ENCODE data around the gene KRTAP10-11. TPM values are rescaled to one million over a fixed set of nuclear protein-coding genes. Genes with fewer than 3 reads are reported as not detected.
"Not testable (repeated sequence)": the region's sequence is repeated elsewhere in the genome, so short reads cannot be mapped to it uniquely, and the experiment has no call there.

The KRTAP10-11 gene
- total RNA-seq, 2 experiments from 2014 or later, result not detected

- H3K4me1 Mint-ChIP-seq (ENCODE audit: low read depth), result peaks cover 15% of the 10 kb centered on the region
- peaks cover 9% of the 10 kb centered on the region for H3K27me3 Mint-ChIP-seq (ENCODE audit: low read depth)
- H3K9me3 Mint-ChIP-seq (ENCODE audit: insufficient read depth), result peaks cover 44% of the 10 kb centered on the region
- no peak for ATAC-seq
- CTCF ChIA-PET, result no interaction called here
- POLR2A ChIA-PET, result interaction anchor here (0.7 kb wide), 1 partner anchor 10 kb away, joined by 3 read pairs; no protein-coding TSS in a partner anchor
- H3K36me3 Mint-ChIP-seq (ENCODE audit: low read depth), result peaks cover 23% of the 10 kb centered on the region
- no peak overlapping the region for H3K4me3 Mint-ChIP-seq
- no peak for DNase-seq
- peak overlapping the region; percentile 23 for H3K27ac Mint-ChIP-seq
These were observed 15.8 kb upstream of the KRTAP10-11 start for GRCh38 chr21:44630440-44630839.

DNA sequence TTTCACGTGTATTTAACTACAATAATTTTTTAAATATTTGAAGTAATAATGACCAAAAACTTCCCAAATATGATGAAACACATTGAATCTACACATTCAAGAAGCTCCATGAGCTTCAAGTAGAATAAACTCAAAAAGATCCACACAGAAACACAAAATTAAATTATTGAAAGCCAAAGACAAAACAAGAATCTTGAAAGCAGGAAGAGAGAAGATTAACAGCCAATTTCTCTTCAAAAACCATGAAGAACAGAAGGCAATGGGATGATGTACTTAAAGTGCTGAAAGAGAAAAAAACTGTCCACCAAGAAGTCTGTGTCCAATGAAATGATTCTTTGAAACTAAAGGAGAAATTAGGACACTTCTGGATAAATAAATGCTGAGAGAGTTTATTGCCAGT, 14.1 kb upstream of the KRTAP10-11 start:
- H3K9me3 Mint-ChIP-seq (ENCODE audit: insufficient read depth), result peaks cover 44% of the 10 kb centered on the region

GRCh38 chr21:44636209-44637017, 9.8 kb upstream of the KRTAP10-11 start:
- Mint-ChIP-seq H3K27ac (no peak overlapping the region), H3K27me3 (ENCODE audit: low read depth) (peaks cover 12% of the 10 kb centered on the region), H3K4me3 (no peak overlapping the region), H3K9me3 (ENCODE audit: insufficient read depth) (peaks cover 45% of the 10 kb centered on the region), H3K36me3 (ENCODE audit: low read depth) (peaks cover 8% of the 10 kb centered on the region), H3K4me1 (ENCODE audit: low read depth) (no peaks in the 10 kb centered on the region)
- ChIA-PET POLR2A (no interaction called here), CTCF (no interaction called here)
- DNase-seq (no peak), ATAC-seq (no peak)

More for the DNA sequence above, 14.1 kb upstream of the KRTAP10-11 start:
- ATAC-seq (no peak), DNase-seq (no peak)
- H3K27ac Mint-ChIP-seq, result no peak overlapping the region
- peaks cover 23% of the 10 kb centered on the region for H3K36me3 Mint-ChIP-seq (ENCODE audit: low read depth)
- POLR2A ChIA-PET, result no interaction called here
- peaks cover 14% of the 10 kb centered on the region for H3K4me1 Mint-ChIP-seq (ENCODE audit: low read depth)
- H3K27me3 Mint-ChIP-seq (ENCODE audit: low read depth), result peaks cover 9% of the 10 kb centered on the region
- no peak overlapping the region for H3K4me3 Mint-ChIP-seq
- CTCF ChIA-PET, result no interaction called here

DNA sequence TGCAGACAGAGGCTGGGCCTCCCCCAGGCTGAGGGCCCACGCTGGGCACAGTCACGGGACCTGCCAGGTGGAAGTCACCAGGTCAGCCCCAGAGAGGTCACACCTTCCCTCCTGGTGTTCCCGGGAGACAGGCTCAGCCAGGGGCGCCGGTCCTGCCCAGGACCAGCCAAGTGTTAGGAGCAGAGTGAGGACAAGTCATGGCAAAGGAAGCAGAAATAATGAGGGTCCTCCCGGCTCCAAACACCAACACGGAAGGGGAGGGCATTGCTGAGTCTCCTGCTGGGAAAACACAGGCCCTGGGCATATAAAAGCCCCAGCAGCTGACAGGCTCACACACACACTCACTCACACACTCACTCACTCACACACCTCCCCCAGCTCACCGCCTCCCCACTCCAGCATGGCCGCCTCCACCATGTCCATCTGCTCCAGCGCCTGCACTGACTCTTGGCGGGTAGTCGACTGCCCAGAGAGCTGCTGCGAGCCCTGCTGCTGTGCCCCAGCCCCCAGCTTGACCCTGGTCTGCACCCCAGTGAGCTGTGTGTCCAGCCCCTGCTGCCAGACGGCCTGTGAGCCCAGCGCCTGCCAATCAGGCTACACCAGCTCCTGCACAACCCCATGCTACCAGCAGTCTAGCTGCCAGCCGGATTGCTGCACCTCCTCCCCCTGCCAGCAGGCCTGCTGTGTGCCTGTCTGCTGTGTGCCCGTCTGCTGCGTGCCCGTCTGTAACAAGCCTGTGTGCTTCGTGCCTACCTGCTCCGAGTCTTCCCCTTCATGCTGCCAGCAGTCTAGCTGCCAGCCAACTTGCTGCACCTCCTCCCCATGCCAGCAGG, 9.0 kb upstream of the KRTAP10-11 start, which contains the start of gene KRTAP10-10:
KRTAP10-10 (plus strand) TSS at position 339 of the 833 bp plus-strand sequence; CDS start at position 401, 62 bp downstream.
- Mint-ChIP-seq H3K4me1 (ENCODE audit: low read depth) (no peaks in the 10 kb centered on the region), H3K27me3 (ENCODE audit: low read depth) (peaks cover 15% of the 10 kb centered on the region), H3K27ac (no peak within 1 kb of the TSS), H3K9me3 (ENCODE audit: insufficient read depth) (peaks cover 44% of the 10 kb centered on the region), H3K36me3 (ENCODE audit: low read depth) (peaks cover 4% of the 10 kb centered on the region), H3K4me3 (no peak within 1 kb of the TSS)
- DNase-seq (no peak), ATAC-seq (no peak)
- ChIA-PET CTCF (no interaction called here), POLR2A (no interaction called here)

GRCh38 chr21:44637851-44638348, 8.3 kb upstream of the KRTAP10-11 start:
- ATAC-seq; CTCF ChIA-PET; H3K36me3 Mint-ChIP-seq (ENCODE audit: low read depth); DNase-seq; H3K27ac Mint-ChIP-seq; H3K4me3 Mint-ChIP-seq; H3K4me1 Mint-ChIP-seq (ENCODE audit: low read depth); POLR2A ChIA-PET: not testable (repeated sequence)
- Mint-ChIP-seq H3K27me3 (ENCODE audit: low read depth) (peaks cover 15% of the 10 kb centered on the region), H3K9me3 (ENCODE audit: insufficient read depth) (peaks cover 45% of the 10 kb centered on the region)

- peak; percentile 13 for DNase-seq
- Mint-ChIP-seq H3K27me3 (ENCODE audit: low read depth) (peaks cover 13% of the 10 kb centered on the region), H3K9me3 (ENCODE audit: insufficient read depth) (peaks cover 45% of the 10 kb centered on the region)
- H3K4me3 Mint-ChIP-seq; CTCF ChIA-PET; H3K27ac Mint-ChIP-seq; H3K36me3 Mint-ChIP-seq (ENCODE audit: low read depth); ATAC-seq; H3K4me1 Mint-ChIP-seq (ENCODE audit: low read depth): not testable (repeated sequence)
- POLR2A ChIA-PET, result interaction anchor here (0.6 kb wide), 1 partner anchor 48 kb away, joined by 3 read pairs; no protein-coding TSS in a partner anchor
These were observed 7.5 kb upstream of the KRTAP10-11 start for GRCh38 chr21:44638506-44639330.

- peaks cover 2% of the 10 kb centered on the region for H3K36me3 Mint-ChIP-seq (ENCODE audit: low read depth)
- H3K27ac Mint-ChIP-seq, result no peak overlapping the region
- H3K4me3 Mint-ChIP-seq, result no peak overlapping the region
- POLR2A ChIA-PET, result interaction anchor here (0.6 kb wide), 1 partner anchor 48 kb away, joined by 3 read pairs; no protein-coding TSS in a partner anchor
- peaks cover 11% of the 10 kb centered on the region for H3K27me3 Mint-ChIP-seq (ENCODE audit: low read depth)
- H3K9me3 Mint-ChIP-seq (ENCODE audit: insufficient read depth), result peaks cover 44% of the 10 kb centered on the region
- CTCF ChIA-PET, result no interaction called here
- DNase-seq (no peak), ATAC-seq (no peak)
- no peaks in the 10 kb centered on the region for H3K4me1 Mint-ChIP-seq (ENCODE audit: low read depth)
These were observed 6.9 kb upstream of the KRTAP10-11 start for GRCh38 chr21:44639331-44639655.

DNA sequence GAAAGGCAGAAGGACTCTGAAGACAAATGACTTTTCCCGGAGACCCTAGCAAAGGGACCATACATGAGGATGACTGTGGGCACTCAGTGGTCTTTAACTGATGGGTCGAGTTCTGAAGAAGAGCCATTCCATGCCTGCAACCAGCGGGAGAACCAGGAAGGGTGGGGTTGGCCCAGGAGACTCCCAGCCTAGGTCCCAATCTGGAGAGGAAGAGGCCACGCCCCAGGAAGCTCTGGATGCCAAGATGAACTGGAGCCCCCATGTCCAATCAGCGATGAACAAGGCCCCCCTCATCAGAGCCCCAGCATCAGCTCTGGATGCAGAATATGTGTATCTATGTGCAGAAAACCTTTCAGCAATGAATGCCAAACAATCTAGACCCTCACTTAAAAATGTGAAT, 5.5 kb upstream of the KRTAP10-11 start:
- ATAC-seq, result no peak

DNA sequence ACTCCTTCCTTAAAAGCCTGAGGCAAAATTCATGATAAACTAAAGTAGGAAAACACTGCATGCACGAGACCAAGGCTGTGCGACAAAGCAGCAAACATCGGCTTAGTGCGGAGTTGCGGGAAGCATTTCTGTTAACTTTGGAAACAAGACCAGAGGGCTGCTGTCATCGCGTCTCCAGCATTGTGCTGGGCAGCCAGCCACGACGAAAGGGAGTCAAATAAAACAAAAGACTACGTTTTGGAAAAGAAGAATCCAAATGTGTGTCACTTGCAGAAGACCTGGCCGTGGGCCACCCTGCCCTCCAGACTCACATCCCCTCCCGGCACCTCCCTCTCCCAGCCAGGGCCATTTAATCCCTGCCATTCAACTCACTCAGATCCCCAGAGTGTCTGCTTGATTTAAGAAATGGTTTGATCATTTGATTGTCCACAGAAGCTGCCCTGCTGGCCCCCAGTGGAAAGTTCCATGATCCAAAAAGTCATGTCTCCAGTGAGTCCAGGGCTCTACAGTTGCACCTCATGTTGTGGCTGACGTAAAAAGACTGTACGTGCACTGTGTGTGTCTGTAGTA, 2.4 kb upstream of the KRTAP10-11 start:
- Mint-ChIP-seq H3K27me3 (ENCODE audit: low read depth) (peaks cover 5% of the 10 kb centered on the region), H3K4me3 (no peak overlapping the region), H3K4me1 (ENCODE audit: low read depth) (no peaks in the 10 kb centered on the region), H3K9me3 (ENCODE audit: insufficient read depth) (peaks cover 50% of the 10 kb centered on the region), H3K27ac (no peak overlapping the region), H3K36me3 (ENCODE audit: low read depth) (peaks cover 10% of the 10 kb centered on the region)
- POLR2A ChIA-PET, result no interaction called here
- ATAC-seq (no peak), DNase-seq (peak; percentile 13)
- CTCF ChIA-PET, result no interaction called here

More for the DNA sequence above, 5.5 kb upstream of the KRTAP10-11 start:
- peaks cover 8% of the 10 kb centered on the region for H3K36me3 Mint-ChIP-seq (ENCODE audit: low read depth)
- H3K4me3 Mint-ChIP-seq, result no peak overlapping the region
- H3K27me3 Mint-ChIP-seq (ENCODE audit: low read depth), result peaks cover 5% of the 10 kb centered on the region
- CTCF ChIA-PET, result no interaction called here
- peaks cover 50% of the 10 kb centered on the region for H3K9me3 Mint-ChIP-seq (ENCODE audit: insufficient read depth)
- no peak overlapping the region for H3K27ac Mint-ChIP-seq
- no peaks in the 10 kb centered on the region for H3K4me1 Mint-ChIP-seq (ENCODE audit: low read depth)
- DNase-seq, result peak; percentile 7
- POLR2A ChIA-PET, result interaction anchor here (0.6 kb wide), 1 partner anchor 10 kb away, joined by 3 read pairs; no protein-coding TSS in a partner anchor

DNA sequence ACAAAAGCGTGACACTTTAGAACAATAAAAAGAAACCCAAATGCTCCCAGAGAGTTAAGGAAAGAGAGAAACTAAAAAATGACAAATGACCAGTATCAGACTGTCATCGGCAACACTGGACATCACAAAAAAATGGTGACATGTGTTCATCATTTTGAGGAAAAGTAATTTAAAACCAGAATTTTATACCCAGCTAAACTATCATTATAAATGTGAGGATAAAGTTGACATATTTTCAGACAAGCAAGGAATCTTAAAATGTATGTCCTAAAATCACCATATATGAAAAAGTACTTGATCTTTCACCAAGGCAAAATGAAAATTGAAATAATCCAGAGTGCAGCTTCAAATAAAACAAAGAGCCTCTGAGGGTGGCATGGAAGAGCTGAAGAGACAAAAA, 1.3 kb upstream of the KRTAP10-11 start:
- no peak for DNase-seq
- ATAC-seq, result no peak
- Mint-ChIP-seq H3K9me3 (ENCODE audit: insufficient read depth) (peaks cover 48% of the 10 kb centered on the region), H3K4me3 (no peak overlapping the region), H3K27me3 (ENCODE audit: low read depth) (peaks cover 5% of the 10 kb centered on the region), H3K36me3 (ENCODE audit: low read depth) (peaks cover 10% of the 10 kb centered on the region), H3K27ac (no peak overlapping the region), H3K4me1 (ENCODE audit: low read depth) (no peaks in the 10 kb centered on the region)
- POLR2A ChIA-PET, result no interaction called here
- CTCF ChIA-PET, result interaction anchor here (1.4 kb wide), 1 partner anchor 10 kb away, joined by 4 read pairs; the partner anchor contains the start of gene KRTAP12-4

DNA sequence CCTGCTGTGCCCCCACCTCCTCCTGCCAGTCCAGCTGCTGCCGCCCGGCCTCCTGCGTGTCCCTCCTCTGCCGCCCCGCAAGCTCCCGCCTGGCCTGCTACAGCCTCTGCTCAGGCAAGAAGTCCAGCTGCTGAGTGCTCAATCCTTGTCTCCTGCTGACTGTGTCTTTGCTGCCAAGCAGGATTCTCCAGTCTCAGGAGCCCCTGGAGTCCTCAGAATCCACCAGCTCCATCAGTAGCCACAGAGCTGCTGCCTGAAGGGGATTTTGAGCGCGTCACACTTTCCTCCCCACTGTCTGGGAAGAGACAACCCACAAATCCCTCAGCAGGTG, 973 bp downstream of the KRTAP10-11 start:
- peaks cover 4% of the 10 kb centered on the region for H3K4me1 Mint-ChIP-seq (ENCODE audit: low read depth)
- H3K27ac Mint-ChIP-seq, result peak overlapping the region; percentile 60
- peak; percentile 16 for DNase-seq
- no peak for ATAC-seq
- H3K27me3 Mint-ChIP-seq (ENCODE audit: low read depth), result no peaks in the 10 kb centered on the region
- CTCF ChIA-PET, result interaction anchor here (1.1 kb wide), 1 partner anchor 11 kb away, joined by 3 read pairs; no protein-coding TSS in a partner anchor
- POLR2A ChIA-PET, result no interaction called here
- no peak overlapping the region for H3K4me3 Mint-ChIP-seq
- peaks cover 10% of the 10 kb centered on the region for H3K36me3 Mint-ChIP-seq (ENCODE audit: low read depth)
- peaks cover 26% of the 10 kb centered on the region for H3K9me3 Mint-ChIP-seq (ENCODE audit: insufficient read depth)

All from activated CD8-positive, alpha-beta T cell treated with anti-CD3 and anti-CD28 coated beads, Interleukin-2, amount 10 ng/mL, durations not matched to agents 7 days and 5 days (primary cell).